Smooth muscle cell (in vitro differentiated cells): ENCODE results near the gene MYO3A. TPM values are rescaled to one million over a fixed set of nuclear protein-coding genes. Genes with fewer than 3 reads are reported as not detected.
"Not testable (repeated sequence)": the region's sequence is repeated elsewhere in the genome, so short reads cannot be mapped to it uniquely, and the experiment has no call there.

Source experiments
- DNase-seq: peaks from one replicate; lab custom pipeline; 2025; ENCODE audit not compliant: unreplicated experiment; lab: John Stamatoyannopoulos, UW
- H2AFZ ChIP-seq: fragments of 200-600 bp; sonication (generic); 2 replicates; pipeline ENCODE4 v1.6.0; 2016; ENCODE audit warnings: antibody characterized with exemption, low read depth, mild to moderate bottlenecking
- H3F3A ChIP-seq: fragments of 200-600 bp; sonication (generic); 2 replicates; pipeline ENCODE4 v1.6.0; 2017; ENCODE audit warnings: antibody characterized with exemption, low read depth
- H3K27ac ChIP-seq: fragments of 200-600 bp; sonication (generic); 2 replicates; pipeline ENCODE4 v1.5.1; 2016; ENCODE audit warnings: low read depth, mild to moderate bottlenecking
- H3K27me3 ChIP-seq: fragments of 200-600 bp; sonication (generic); 2 replicates; pipeline ENCODE4 v1.6.1; 2016; ENCODE audit warnings: low read depth, mild to moderate bottlenecking
- H3K36me3 ChIP-seq: fragments of 200-600 bp; sonication (generic); 2 replicates; pipeline ENCODE4 v1.5.1; 2016; ENCODE audit warnings: low read depth
- H3K4me1 ChIP-seq: fragments of 200-600 bp; sonication (generic); 2 replicates; pipeline ENCODE4 v1.5.1; 2016; ENCODE audit warnings: low read depth
- H3K4me2 ChIP-seq: fragments of 200-600 bp; sonication (generic); 2 replicates; pipeline ENCODE4 v1.6.0; 2016; ENCODE audit warnings: mild to moderate bottlenecking
- H3K4me3 ChIP-seq: fragments of 200-600 bp; sonication (generic); 2 replicates; pipeline ENCODE4 v1.5.1; 2016; ENCODE audit warnings: mild to moderate bottlenecking
- H3K79me2 ChIP-seq: fragments of 200-600 bp; sonication (generic); 2 replicates; pipeline ENCODE4 v1.6.0; 2016; ENCODE audit warnings: low read depth, mild to moderate bottlenecking
- H3K9ac ChIP-seq: fragments of 200-600 bp; sonication (generic); 2 replicates; pipeline ENCODE4 v1.6.0; 2016; ENCODE audit warnings: low read depth
- H3K9me3 ChIP-seq: fragments of 200-600 bp; sonication (generic); replicated peaks from 2 replicates; pipeline ENCODE4 v1.5.1; 2016; ENCODE audit warnings: low read depth
- H4K20me1 ChIP-seq: fragments of 200-600 bp; sonication (generic); 2 replicates; pipeline ENCODE4 v1.6.0; 2016; ENCODE audit warnings: low read depth
- WGBS: methylation state at CpG from one replicate; pipeline ENCODE4 v1.1.7; 2016; ENCODE audit warnings: low lambda C conversion rate; 5-methylcytosine and 5-hydroxymethylcytosine counted together
- polyA plus RNA-seq: library from polyadenylated mRNA; unstranded; fragments of >200 nt; fragmentation: Nextera tagmentation; extraction: Ambion mirVana; gene quantifications from 2 replicates; pipeline ENCODE4 v1.2.1, GENCODE V29; 2016
- total RNA-seq: library from RNA; depleted of rRNA; stranded (reverse); fragments of >200 nt; gene quantifications from 2 replicates; pipeline ENCODE4 v1.2.3, GENCODE V29; 2014
- TF ChIP-seq, protein P1 (sequence below): fragments of 200-600 bp; sonication (generic); IDR thresholded peaks from 2 replicates; pipeline ENCODE4 v1.5.1; 2017; ENCODE audit warnings: borderline replicate concordance, mild to moderate bottlenecking, antibody characterized with exemption; ENCODE audit not compliant: insufficient read depth, poor library complexity, severe bottlenecking

The MYO3A gene
- total and polyA plus RNA-seq, 2 experiments from 2014 or later, result not detected

DNA sequence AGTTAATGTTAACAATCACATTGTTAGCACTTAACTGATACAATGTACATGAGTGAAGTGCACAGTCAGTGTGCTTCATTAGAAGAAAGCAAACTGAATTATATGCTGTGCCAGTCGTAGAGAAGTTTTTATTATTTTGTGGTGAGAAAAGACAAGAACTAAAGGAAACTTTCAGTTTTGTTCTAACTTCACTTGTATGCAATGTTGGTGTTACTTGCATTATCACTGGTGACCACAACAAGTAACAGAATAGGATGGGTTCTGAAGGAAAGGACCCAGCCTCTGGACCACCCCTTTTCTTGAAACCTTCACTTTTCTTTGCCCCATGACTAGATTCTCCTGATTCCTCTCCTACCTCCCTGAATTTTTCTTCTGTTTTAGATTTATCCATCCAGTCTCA, 159.2 kb downstream of the MYO3A start:
- Histone ChIP-seq H3K27ac (no peak overlapping the region), H4K20me1 (no peaks in the 10 kb centered on the region), H3K79me2 (no peaks in the 10 kb centered on the region), H2AFZ (no peak overlapping the region), H3K4me3 (no peak overlapping the region), H3K9ac (no peak overlapping the region), H3K4me2 (no peak overlapping the region), H3K36me3 (no peaks in the 10 kb centered on the region), H3F3A (no peaks in the 10 kb centered on the region), H3K9me3 (no peaks in the 10 kb centered on the region), H3K4me1 (no peaks in the 10 kb centered on the region), H3K27me3 (peaks cover 1% of the 10 kb centered on the region)
- DNase-seq, result no peak
- WGBS, result 81% methylated on average over 1 of the region's 1 CpG
- TF ChIP-seq, protein P1, sequence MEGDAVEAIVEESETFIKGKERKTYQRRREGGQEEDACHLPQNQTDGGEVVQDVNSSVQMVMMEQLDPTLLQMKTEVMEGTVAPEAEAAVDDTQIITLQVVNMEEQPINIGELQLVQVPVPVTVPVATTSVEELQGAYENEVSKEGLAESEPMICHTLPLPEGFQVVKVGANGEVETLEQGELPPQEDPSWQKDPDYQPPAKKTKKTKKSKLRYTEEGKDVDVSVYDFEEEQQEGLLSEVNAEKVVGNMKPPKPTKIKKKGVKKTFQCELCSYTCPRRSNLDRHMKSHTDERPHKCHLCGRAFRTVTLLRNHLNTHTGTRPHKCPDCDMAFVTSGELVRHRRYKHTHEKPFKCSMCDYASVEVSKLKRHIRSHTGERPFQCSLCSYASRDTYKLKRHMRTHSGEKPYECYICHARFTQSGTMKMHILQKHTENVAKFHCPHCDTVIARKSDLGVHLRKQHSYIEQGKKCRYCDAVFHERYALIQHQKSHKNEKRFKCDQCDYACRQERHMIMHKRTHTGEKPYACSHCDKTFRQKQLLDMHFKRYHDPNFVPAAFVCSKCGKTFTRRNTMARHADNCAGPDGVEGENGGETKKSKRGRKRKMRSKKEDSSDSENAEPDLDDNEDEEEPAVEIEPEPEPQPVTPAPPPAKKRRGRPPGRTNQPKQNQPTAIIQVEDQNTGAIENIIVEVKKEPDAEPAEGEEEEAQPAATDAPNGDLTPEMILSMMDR, result no peak

DNA sequence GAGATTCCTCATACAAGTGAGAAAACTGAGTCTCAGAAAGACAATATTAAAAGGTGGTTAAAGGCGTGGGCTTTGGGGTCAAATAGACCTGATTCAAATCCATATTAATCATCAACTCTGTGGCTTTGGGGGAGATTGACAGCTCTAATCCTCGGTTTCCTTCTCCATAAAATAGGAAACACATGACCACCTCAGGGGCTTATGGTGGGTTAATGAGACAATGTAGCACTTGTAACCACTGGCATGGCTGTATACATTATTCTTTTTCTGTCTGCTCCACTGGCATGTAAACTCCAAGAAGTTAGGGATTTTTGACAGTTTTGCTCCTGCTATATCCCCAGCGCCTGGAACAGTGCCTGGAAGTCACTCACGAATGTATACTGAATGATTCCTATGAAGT, 161.8 kb downstream of the MYO3A start:
- DNase-seq, result no peak
- no peak overlapping the region for H3K27ac ChIP-seq
- H3K4me1 ChIP-seq, result no peaks in the 10 kb centered on the region
- no peaks in the 10 kb centered on the region for H3K79me2 ChIP-seq
- no peak overlapping the region for H3K4me2 ChIP-seq
- WGBS, result 82% methylated on average over 4 of the region's 4 CpGs
- H3K9me3 ChIP-seq, result no peaks in the 10 kb centered on the region
- H3K27me3 ChIP-seq, result no peaks in the 10 kb centered on the region
- H3K4me3 ChIP-seq, result no peak overlapping the region
- H3F3A ChIP-seq, result no peaks in the 10 kb centered on the region
- no peak overlapping the region for H2AFZ ChIP-seq
- H3K36me3 ChIP-seq, result no peaks in the 10 kb centered on the region
- no peaks in the 10 kb centered on the region for H4K20me1 ChIP-seq
- TF ChIP-seq, protein P1, result no peak
- no peak overlapping the region for H3K9ac ChIP-seq

DNA sequence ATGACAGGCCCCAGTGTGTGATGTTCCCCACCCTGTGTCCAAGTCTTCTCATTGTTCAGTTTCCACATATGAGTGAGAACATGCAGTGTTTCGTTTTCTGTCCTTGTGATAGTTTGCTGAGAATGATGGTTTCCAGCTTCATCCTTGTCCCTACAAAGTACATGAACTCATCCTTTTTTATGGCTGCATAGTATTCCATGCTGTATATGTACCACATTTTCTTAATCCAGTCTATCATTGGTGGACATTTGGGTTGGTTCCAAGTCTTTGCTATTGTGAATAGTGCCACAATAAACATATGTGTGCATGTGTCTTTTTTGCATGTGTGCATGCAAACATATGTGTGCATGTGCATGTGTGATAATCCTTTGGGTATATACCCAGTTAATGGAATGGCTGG, 163.5 kb downstream of the MYO3A start:
- DNase-seq, H3K4me3 ChIP-seq, H3K27ac ChIP-seq, H3K9me3 ChIP-seq, H4K20me1 ChIP-seq, H3K79me2 ChIP-seq, H3K9ac ChIP-seq, H3K27me3 ChIP-seq, H3K4me2 ChIP-seq, H3K4me1 ChIP-seq, H3F3A ChIP-seq, H2AFZ ChIP-seq, H3K36me3 ChIP-seq: not testable (repeated sequence)
- 77% methylated on average over 1 of the region's 1 CpG for WGBS

DNA sequence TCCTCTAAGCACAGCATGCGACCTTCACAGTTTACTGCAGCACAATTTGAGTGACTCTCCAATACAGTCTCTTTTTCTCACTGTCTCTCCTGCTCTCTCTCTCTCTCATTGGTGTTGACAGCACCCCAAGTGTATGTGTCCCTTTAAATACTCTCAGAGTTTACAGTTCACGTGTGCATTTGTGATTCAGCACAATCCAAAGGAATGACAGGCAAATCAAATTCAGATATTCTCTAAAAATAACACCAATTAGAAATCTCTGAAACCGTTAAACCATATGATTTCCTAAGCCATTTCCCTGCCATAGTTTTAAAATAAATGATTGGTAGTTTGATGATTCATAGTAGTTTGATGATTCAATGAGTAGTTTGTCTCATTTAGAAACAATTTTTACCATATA, 178.5 kb downstream of the MYO3A start:
- H3K4me3 ChIP-seq, result no peak overlapping the region
- H3K4me2 ChIP-seq, result no peak overlapping the region
- no peaks in the 10 kb centered on the region for H3K27me3 ChIP-seq
- no peaks in the 10 kb centered on the region for H3K4me1 ChIP-seq
- no peak overlapping the region for H3K9ac ChIP-seq
- no peak overlapping the region for H3K27ac ChIP-seq
- 83% methylated on average over 3 of the region's 3 CpGs for WGBS
- no peaks in the 10 kb centered on the region for H3K9me3 ChIP-seq
- no peaks in the 10 kb centered on the region for H3K36me3 ChIP-seq
- no peaks in the 10 kb centered on the region for H3F3A ChIP-seq
- no peak overlapping the region for H2AFZ ChIP-seq
- DNase-seq, result no peak
- TF ChIP-seq, protein P1, result no peak
- no peaks in the 10 kb centered on the region for H4K20me1 ChIP-seq
- H3K79me2 ChIP-seq, result no peaks in the 10 kb centered on the region
